Stimulated activated CD4-positive, alpha-beta T cell treated with anti-CD3 and anti-CD28 coated beads, Interleukin-12 subunit alpha, Interleukin-12 subunit beta, amount 100 ng/mL, for 48 hours (primary cell): ENCODE data around the gene SNIP1.
"Not testable (repeated sequence)": the region's sequence is repeated elsewhere in the genome, so short reads cannot be mapped to it uniquely, and the experiment has no call there.

Source experiments
- DNase-seq, 3 donors: peaks; one replicate each; pipeline ENCODE4 v3.0.0-alpha.2; 2020; ENCODE audit warnings: low read depth in 2 of 3, low spot score in 1 of 3

SNIP1 gene

DNA sequence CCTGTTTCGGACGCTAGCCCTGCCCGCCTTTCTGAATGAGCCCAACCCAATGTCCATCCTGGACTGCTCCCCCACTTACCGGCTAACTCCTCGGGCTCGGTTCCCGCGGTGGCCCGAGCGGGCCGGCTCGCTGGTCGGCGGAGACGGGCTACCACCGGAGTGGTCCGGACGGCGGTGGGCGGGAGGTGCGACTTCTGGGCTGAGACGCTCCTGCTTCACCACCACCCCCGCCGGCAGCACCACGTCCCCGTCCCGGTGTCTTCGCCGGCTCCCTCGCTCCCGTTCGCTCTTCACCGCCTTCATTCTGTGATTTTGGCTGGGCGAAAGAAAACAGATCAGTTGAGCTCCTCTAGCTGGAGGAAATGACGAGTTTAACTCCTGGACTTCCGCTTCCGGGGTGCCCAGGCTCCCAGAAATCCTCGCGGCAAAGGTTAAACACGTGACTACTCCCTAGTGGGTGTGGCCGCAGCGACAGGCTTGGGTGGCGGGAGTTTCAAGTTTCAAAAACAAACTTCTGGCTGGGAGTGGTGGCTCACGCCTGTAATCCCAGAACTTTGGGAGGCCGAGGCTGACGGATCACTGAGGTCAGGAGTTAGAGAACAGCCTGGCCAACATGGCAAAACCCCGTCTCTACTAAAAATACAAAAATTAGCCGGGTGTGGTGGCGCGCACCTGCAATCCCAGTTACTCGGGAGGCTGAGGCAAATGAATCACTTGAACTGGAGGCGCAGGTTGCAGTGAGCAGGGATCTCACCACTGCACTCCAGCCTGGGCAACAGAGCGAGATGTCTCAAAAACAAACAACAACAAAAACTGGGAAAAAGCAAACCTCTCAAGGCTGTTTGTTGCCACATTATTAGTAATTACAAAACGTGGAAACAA lies at the start of gene SNIP1:
Gene SNIP1, minus strand, starts transcription at position 367 of the 882 bp plus-strand sequence. Its CDS starts 64 bp downstream, at position 303.
- DNase-seq, result peak; percentile 81 to 88 (median 83)

GRCh38 chr1:37602750-37603694 lies 48.9 kb upstream of the SNIP1 start:
- peak in 1 of 3 donors; percentile 26 for DNase-seq

DNA sequence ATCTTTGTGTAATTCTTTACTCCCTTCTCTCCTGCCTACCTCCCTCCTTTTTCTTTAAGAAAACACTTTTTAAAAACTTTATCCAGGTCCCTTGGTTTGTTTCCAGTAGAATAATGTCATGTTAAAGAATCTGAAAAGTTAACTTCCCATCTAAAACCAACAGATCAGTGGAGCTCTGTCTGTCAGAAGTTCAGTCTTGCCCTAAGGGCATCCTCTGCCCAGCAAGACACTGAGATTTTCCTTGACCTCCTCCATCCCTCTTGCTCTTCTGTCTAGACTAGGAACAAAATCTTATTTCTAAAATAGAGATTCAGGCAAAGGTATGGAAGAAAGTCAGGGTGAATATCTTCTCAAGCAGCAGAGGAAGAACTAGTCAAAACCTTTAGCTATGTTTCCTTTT lies 47.3 kb upstream of the SNIP1 start:
- DNase-seq, result no peak

DNA sequence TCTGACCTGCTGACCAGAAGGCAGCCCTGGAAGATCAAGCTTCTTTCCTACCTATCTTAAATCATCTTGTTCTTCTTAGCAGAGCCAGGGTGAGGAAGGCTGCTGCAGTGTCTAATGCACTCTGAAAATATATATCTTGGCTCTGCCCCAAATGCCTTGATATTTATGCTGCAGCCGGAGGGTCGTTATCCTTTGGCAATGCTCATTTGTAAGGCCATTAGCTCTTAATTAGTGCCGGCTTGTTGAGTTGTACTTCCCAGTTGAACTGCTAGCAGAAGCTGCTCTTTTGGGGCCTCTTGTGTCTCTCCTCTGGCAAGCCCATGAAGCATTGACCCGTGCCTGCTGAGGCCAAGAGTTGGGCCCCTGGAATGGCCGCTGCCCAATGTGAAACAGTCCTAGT lies 45.8 kb upstream of the SNIP1 start:
- no peak for DNase-seq

- DNase-seq, result no peak
These were observed 42.1 kb upstream of the SNIP1 start for GRCh38 chr1:37596182-37596667.

GRCh38 chr1:37595440-37596181 lies 41.5 kb upstream of the SNIP1 start, which contains the start of gene GNL2:
Gene GNL2 (minus strand): TSS chr1:37595937. CDS start chr1:37595822, 115 bp downstream.
- peak; percentile 92 to 96 (median 93) for DNase-seq

- DNase-seq, result no peak
These were observed 39.6 kb upstream of the SNIP1 start for GRCh38 chr1:37593726-37594125.

- no peak for DNase-seq
These were observed 34.8 kb upstream of the SNIP1 start for GRCh38 chr1:37588939-37589338.

GRCh38 chr1:37584544-37584943 lies 30.5 kb upstream of the SNIP1 start:
- not testable (repeated sequence) for DNase-seq

GRCh38 chr1:37575692-37576091 lies 21.6 kb upstream of the SNIP1 start:
- DNase-seq, result no peak

DNA sequence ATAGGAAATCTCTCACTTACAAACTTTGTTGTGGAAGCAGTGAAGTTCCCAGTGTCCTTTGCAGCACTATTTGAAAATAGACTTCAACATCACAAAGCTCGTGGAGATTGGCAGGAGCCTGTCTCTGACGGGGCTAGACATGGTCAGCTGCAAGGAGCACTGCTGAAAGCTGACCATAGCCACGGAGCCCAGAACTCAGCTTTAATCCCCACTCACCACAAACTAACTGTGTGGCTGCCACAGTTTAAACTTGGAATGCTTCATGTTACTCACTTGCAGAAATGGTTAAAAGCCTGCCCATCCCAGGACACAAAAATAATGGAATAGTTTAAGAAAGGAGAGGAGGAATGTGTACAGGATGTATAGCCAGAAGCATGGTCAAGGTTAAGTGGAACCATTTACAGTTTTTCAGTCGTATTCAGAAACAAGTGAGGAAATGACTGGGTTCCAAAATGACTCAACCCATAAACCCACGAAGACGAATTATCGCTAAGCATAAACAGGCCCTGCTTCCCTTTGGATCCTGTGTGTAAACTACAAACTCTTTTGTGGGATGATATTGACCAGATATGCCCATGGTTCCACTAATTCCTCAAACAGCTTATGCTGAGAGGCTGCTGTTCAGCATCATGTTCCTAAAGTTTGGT lies 20.9 kb upstream of the SNIP1 start:
- peak in 1 of 3 donors; percentile 24 for DNase-seq

DNA sequence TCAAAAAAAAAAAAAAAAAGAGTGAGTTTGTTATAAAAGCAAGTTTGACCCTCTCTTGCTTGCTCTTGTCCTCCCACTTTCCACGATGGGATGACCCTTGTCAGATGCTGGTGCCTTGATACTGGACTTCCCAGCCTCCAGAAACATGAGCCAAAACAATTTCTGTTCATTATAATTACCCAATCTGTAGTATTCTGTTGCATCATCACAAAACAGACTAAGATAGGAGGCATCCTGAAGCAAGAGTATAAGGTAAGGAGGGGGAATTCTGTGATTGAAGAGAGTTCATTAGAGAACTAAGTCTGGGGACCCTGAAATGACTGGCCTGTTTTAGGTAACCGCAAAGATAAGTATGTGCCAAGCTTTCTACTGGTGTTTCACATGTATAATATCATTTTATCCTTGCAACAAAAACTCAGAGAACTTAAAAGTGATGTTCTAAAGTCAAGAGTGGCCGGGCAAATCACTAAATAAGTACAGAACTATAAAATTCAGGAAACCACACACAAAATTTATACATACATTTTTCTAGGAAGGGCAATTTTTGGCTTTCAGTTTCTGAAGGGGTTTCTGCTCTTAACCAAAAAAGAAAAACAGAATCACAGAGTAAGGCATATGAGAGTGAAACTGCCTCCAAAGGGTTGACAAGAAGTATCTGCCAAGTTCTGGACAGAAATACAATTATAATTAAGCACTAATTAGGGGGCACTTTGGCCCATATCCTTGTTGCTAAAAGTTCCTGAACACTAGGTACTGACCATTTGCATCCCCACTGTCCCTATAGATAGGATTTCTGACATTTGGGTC lies 16.6 kb upstream of the SNIP1 start:
- DNase-seq, result no peak

GRCh38 chr1:37567023-37567422 lies 12.9 kb upstream of the SNIP1 start:
- DNase-seq, result no peak

- no peak for DNase-seq
These were observed 10.8 kb upstream of the SNIP1 start for GRCh38 chr1:37564892-37565291.

GRCh38 chr1:37562984-37563383 lies 8.9 kb upstream of the SNIP1 start:
- DNase-seq, result no peak

DNA sequence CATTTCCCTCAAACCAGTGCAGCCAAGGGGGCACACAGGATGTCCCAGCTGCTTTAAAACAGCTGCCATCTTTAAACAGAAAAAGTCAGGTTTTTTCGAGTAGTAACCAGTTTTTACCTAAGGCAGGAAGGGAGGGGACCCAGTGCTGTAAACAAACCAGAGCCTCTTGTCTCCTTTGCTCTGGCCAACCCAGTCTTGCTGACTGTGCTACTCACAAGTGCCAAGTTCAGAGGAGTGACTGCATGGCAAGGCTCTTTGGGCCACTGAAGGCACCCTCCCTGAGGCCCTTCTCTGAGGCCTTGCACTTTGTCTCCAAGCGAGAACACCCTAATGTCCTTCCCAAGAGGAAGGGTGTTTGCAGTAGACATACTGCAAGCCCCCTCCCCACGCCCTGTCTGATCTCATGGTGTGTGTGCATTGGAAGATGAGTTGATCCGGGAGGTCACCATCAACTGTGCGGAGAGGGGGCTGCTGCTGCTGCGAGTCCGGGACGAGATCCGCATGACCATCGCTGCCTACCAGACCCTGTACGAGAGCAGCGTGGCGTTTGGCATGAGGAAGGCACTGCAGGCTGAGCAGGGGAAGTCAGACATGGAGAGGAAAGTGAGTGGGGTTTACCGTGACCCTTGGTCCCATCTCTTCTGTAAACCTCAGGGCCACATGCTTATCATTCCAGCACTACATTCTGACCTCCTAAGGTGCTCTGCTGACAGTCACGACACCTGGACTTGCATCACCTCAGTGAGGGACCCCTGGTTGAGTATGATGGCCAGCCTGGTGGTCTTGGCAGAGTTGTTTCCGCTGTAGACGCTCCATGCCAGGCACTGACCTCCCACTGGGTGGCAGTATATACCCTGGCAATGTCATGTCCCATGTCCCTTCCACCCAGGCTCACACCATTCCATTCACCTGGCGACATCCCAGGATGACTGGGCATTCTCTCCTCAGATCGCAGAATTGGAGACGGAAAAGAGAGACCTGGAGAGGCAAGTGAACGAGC lies 7.3 kb upstream of the SNIP1 start:
- DNase-seq, result peak in 2 of 3 donors; percentile 17 to 30

GRCh38 chr1:37560401-37561132 lies 6.5 kb upstream of the SNIP1 start:
- DNase-seq, result no peak
